WTC11 (cell line): ENCODE results near the gene ELOVL5. TPM values are rescaled to one million over a fixed set of nuclear protein-coding genes. Genes with fewer than 3 reads are reported as not detected.
A peak's percentile ranks its signal among the peaks of the same experiment; 100 is the strongest.

Experiments used
- ATAC-seq: fragments of 200-7000 bp; cut with Tn5 transposase; 2 replicates; pipeline ENCODE4 v1.10.0; 2021; ENCODE audit warnings: mild to moderate bottlenecking, moderate library complexity
- CTCF ChIA-PET: fragments of 300-600 bp; sonication (Branson Sonifier 250); formaldehyde crosslinking; loops from one replicate; lab custom pipeline; 2021; ENCODE audit warnings: antibody characterized with exemption; lab: Charles Lee
- POLR2A ChIA-PET: fragments of 350-600 bp; sonication (Branson Sonifier 250); formaldehyde crosslinking; loops from one replicate; lab custom pipeline; 2021; ENCODE audit warnings: antibody characterized with exemption; lab: Charles Lee
- DNase-seq: peaks from one replicate; pipeline ENCODE4 v3.0.0; 2021; ENCODE audit warnings: low spot score
- H3K27ac Mint-ChIP-seq: 2 replicates; pipeline ENCODE4 v1.8.0; 2021; ENCODE audit warnings: mixed read lengths
- H3K27me3 Mint-ChIP-seq: 2 replicates; pipeline ENCODE4 v1.8.0; 2021; ENCODE audit warnings: low read depth, mild to moderate bottlenecking, moderate library complexity, mixed read lengths
- H3K36me3 Mint-ChIP-seq: 2 replicates; pipeline ENCODE4 v1.8.0; 2021; ENCODE audit warnings: mixed read lengths
- H3K4me1 Mint-ChIP-seq: 2 replicates; pipeline ENCODE4 v1.8.0; 2022; ENCODE audit warnings: mixed read lengths
- H3K4me3 Mint-ChIP-seq: 2 replicates; pipeline ENCODE4 v1.8.0; 2021; ENCODE audit warnings: mild to moderate bottlenecking, moderate library complexity, mixed read lengths
- H3K9me3 Mint-ChIP-seq: 2 replicates; pipeline ENCODE4 v1.8.0; 2021; ENCODE audit warnings: mixed read lengths
- AR ChIP-seq: fragments of 250-450 bp; sonication (Bioruptor Pico); IDR thresholded peaks from 2 replicates; pipeline ENCODE4 v1.9.0; 2021; ENCODE audit warnings: mild to moderate bottlenecking
- ATF6 ChIP-seq: sonication (generic); formaldehyde crosslinking; IDR thresholded peaks from 2 replicates; pipeline ENCODE4 v1.8.1; 2023; ENCODE audit warnings: mild to moderate bottlenecking, missing genetic modification reagents
- CBFB ChIP-seq: sonication (generic); formaldehyde crosslinking; IDR thresholded peaks from 2 replicates; pipeline ENCODE4 v1.8.1; 2022; ENCODE audit warnings: mild to moderate bottlenecking, low read depth, missing genetic modification reagents
- CREB1 ChIP-seq: sonication (generic); formaldehyde crosslinking; IDR thresholded peaks from 2 replicates; pipeline ENCODE4 v1.8.0; 2023; ENCODE audit warnings: mild to moderate bottlenecking, missing genetic modification reagents
- FOXJ3 ChIP-seq: sonication (generic); formaldehyde crosslinking; IDR thresholded peaks from 2 replicates; pipeline ENCODE4 v1.9.0; 2021; ENCODE audit warnings: missing genetic modification reagents, mild to moderate bottlenecking, borderline replicate concordance
- HMGXB4 ChIP-seq: sonication (generic); formaldehyde crosslinking; IDR thresholded peaks from 2 replicates; pipeline ENCODE4 v1.8.1; 2023; ENCODE audit warnings: mild to moderate bottlenecking, moderate library complexity, missing genetic modification reagents
- IRF1 ChIP-seq: sonication (generic); formaldehyde crosslinking; IDR thresholded peaks from 2 replicates; pipeline ENCODE4 v1.8.0; 2023; ENCODE audit warnings: missing genetic modification reagents
- KAT7 ChIP-seq: sonication (generic); formaldehyde crosslinking; IDR thresholded peaks from 2 replicates; pipeline ENCODE4 v1.8.1; 2023; ENCODE audit warnings: missing genetic modification reagents, mild to moderate bottlenecking, borderline replicate concordance
- NR3C1 ChIP-seq: sonication (generic); formaldehyde crosslinking; conservative IDR thresholded peaks from 2 replicates; pipeline ENCODE4 v1.8.1; 2023; ENCODE audit warnings: low read depth, mild to moderate bottlenecking, missing genetic modification reagents
- OVOL2 ChIP-seq: fragments of 250-450 bp; sonication (Bioruptor Pico); IDR thresholded peaks from 2 replicates; pipeline ENCODE4 v1.9.0; 2021; ENCODE audit warnings: mild to moderate bottlenecking, borderline replicate concordance
- PRDM15 ChIP-seq: sonication (generic); formaldehyde crosslinking; IDR thresholded peaks from 2 replicates; pipeline ENCODE4 v1.8.0; 2022; ENCODE audit warnings: missing genetic modification reagents
- PREB ChIP-seq: sonication (generic); formaldehyde crosslinking; IDR thresholded peaks from 2 replicates; pipeline ENCODE4 v1.8.1; 2022; ENCODE audit warnings: mild to moderate bottlenecking, missing genetic modification reagents, moderate library complexity, borderline replicate concordance
- SMAD4 ChIP-seq: sonication (generic); formaldehyde crosslinking; IDR thresholded peaks from 2 replicates; pipeline ENCODE4 v1.8.0; 2022; ENCODE audit warnings: mild to moderate bottlenecking, missing genetic modification reagents
- TCF7 ChIP-seq: sonication (generic); formaldehyde crosslinking; IDR thresholded peaks from 2 replicates; pipeline ENCODE4 v1.8.0; 2022; ENCODE audit warnings: mild to moderate bottlenecking, low read depth, missing genetic modification reagents, moderate library complexity
- ZNF121 ChIP-seq: sonication (generic); formaldehyde crosslinking; IDR thresholded peaks from 2 replicates; pipeline ENCODE4 v1.8.0; 2023; ENCODE audit warnings: missing genetic modification reagents
- ZNF219 ChIP-seq: sonication (generic); formaldehyde crosslinking; IDR thresholded peaks from 2 replicates; pipeline ENCODE4 v1.8.0; 2023; ENCODE audit warnings: missing genetic modification reagents, mild to moderate bottlenecking, borderline replicate concordance
- ZNF416 ChIP-seq: fragments of 250-450 bp; sonication (Bioruptor Pico); IDR thresholded peaks from 2 replicates; pipeline ENCODE4 v1.9.0; 2021; ENCODE audit warnings: mild to moderate bottlenecking, inconsistent platforms
- total RNA-seq: library from RNA; stranded (reverse); gene quantifications from 3 replicates; pipeline ENCODE4 v1.2.3, GENCODE V29; 2021

The ELOVL5 gene
- total RNA-seq, 1 experiment from 2014 or later: 122 TPM

- Mint-ChIP-seq H3K36me3 (no peaks in the 10 kb centered on the region), H3K27ac (no peak overlapping the region), H3K4me1 (no peaks in the 10 kb centered on the region), H3K27me3 (no peaks in the 10 kb centered on the region), H3K4me3 (no peak overlapping the region), H3K9me3 (no peaks in the 10 kb centered on the region; the same call in 1 of the 2 replicates)
- TF ChIP-seq HMGXB4 (CRISPR knock-in tag) (no peak), ATF6 (CRISPR knock-in tag) (no peak), AR (CRISPR knock-in tag) (no peak), ZNF121 (CRISPR knock-in tag) (no peak), SMAD4 (CRISPR knock-in tag) (no peak), PRDM15 (CRISPR knock-in tag) (no peak), OVOL2 (CRISPR knock-in tag) (no peak), PREB (CRISPR knock-in tag) (no peak), NR3C1 (CRISPR knock-in tag) (no peak)
- ChIA-PET CTCF (interaction anchor here (0.5 to 1.3 kb wide), 2 partner anchors 405 to 468 kb away, joined by 3 to 4 read pairs; no protein-coding TSS in a partner anchor), POLR2A (interaction anchor here (0.6 kb wide), 1 partner anchor 77 kb away, joined by 7 read pairs; no protein-coding TSS in a partner anchor)
- ATAC-seq (no peak), DNase-seq (no peak)
These were observed 98.3 kb downstream of the ELOVL5 start for GRCh38 chr6:53250176-53251032.

GRCh38 chr6:53246924-53247323 lies 101.8 kb downstream of the ELOVL5 start:
- no peaks in the 10 kb centered on the region for H3K27me3 Mint-ChIP-seq
- H3K27ac Mint-ChIP-seq: no peak overlapping the region
- CTCF ChIA-PET: interaction anchor here (0.5 kb wide), 2 partner anchors 239 to 541 kb away, joined by 3 read pairs; no protein-coding TSS in a partner anchor
- H3K36me3 Mint-ChIP-seq: no peaks in the 10 kb centered on the region
- POLR2A ChIA-PET: no interaction called here
- peaks cover 5% of the 10 kb centered on the region; the same call in 1 of the 2 replicates for H3K9me3 Mint-ChIP-seq
- no peak overlapping the region for H3K4me3 Mint-ChIP-seq
- no peaks in the 10 kb centered on the region for H3K4me1 Mint-ChIP-seq
- ATAC-seq: peak; percentile 47
- no peak for DNase-seq
- TF ChIP-seq ZNF219 (CRISPR knock-in tag): no peak
- TF ChIP-seq IRF1 (CRISPR knock-in tag): no peak
- no peak for TF ChIP-seq CREB1 (CRISPR knock-in tag)
- TF ChIP-seq CBFB (CRISPR knock-in tag): no peak
- TF ChIP-seq FOXJ3 (CRISPR knock-in tag): no peak
- TF ChIP-seq TCF7 (CRISPR knock-in tag): no peak
- no peak for TF ChIP-seq ZNF416
- no peak for TF ChIP-seq HMGXB4 (CRISPR knock-in tag)
- no peak for TF ChIP-seq KAT7 (CRISPR knock-in tag)
